NCI-H524 (cell line): Measurements from ENCODE around the gene CEP89.
"Not testable (repeated sequence)": the region's sequence is repeated elsewhere in the genome, so short reads cannot be mapped to it uniquely, and the experiment has no call there.

Source experiments
- DNase-seq, 2 experiments: peaks; one replicate each; lab custom pipeline; 2025; lab: John Stamatoyannopoulos, UW

The CEP89 gene

DNA sequence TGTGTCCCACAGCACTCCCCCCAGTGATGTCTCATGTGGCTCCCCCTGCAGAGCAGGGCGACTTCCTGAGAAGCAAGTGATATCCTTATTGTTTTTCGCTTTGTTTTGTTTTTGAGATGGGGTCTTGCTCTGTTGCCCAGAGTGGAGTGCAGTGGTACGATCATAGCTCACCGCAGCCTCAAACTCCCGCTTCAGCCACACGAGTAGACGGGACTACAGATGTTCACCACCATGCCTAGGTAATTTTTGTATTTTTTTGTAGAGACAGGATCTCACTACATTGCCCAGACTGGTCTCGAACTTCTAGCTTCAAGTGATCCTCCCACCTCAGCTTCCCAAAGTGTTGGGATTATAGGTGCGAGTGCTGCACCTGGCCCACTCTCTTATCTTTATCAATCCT is 5.0 kb downstream of the CEP89 start:
- no peak for DNase-seq

DNA sequence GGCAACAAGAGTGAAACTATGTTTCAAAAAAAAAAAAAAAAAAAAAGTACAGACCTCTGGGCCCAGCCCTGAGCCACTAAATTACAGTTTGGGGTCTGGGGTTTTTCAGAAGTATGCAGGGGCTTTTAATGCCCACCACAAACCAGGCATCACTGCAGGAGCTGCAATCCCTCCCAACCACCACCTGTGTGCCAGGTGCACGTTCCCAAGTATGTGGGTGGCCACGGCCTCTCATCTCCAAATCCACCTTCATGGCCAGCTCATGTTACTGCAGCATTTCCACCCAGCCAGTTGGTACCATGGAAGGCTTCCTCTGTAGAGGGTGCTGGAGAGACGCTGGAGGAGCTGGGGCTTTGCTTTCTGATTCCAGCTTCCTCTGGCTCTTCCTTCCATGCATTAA is 26.5 kb downstream of the CEP89 start:
- no peak for DNase-seq

DNA sequence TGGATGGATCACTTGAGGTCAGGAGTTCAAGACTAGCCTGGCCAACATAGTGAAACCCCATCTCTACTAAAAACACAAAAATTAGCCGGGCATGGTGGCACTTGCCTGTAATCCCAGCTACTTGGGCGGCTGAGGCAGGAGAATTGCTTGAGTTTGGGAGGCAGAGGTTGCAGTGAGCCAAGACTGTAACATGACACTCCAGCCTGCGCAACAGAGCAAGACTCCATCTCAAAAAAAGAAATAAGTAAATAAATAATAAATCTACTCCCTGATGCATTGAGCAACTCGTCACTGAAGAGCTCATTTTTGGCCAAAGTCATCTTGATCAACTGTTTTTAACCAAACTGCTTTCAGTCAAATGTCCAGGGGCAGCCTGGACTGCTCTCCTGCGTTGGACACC is 30.5 kb downstream of the CEP89 start:
- not testable (repeated sequence) for DNase-seq

DNA sequence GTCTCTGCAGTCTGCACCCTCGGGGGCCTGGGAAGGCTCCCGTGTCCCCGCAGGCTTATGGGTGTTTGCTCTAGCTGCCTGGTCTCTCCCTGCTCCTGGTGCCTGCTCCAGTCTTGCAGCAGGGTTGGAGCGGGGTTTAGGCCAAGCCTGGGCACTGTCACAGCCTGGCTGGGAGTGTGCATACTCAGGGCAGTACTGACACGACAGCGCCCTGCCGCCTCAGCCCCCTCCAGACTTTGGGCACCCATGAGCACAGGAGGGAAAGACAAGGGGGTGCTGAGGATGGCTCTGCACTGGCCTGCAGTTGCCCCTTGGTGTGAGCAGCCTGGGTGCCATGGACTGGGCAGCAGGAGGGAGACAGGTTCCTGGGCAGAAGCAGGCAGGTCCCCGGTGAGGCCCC is 35.7 kb downstream of the CEP89 start:
- DNase-seq = no peak

DNA sequence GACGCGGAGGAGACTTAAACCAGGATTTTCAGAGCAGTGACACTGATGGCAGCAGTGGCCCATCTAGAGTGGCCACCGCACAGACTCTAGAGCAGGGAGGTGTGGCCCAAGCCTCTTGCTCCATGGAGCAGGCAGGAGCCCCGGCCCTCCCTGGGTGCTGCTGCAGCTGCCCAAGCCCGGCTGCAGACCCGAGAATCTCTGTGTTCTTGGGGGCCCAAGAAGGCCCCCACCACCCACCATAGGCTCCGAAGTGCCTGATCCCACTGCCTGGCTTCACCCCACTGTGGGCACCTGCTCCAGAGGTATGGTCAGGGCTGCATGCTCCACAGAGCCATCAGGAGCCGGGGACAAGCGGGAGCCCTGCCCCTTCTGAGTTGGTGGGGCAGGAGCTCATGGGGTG is 36.1 kb downstream of the CEP89 start:
- no peak for DNase-seq

DNA sequence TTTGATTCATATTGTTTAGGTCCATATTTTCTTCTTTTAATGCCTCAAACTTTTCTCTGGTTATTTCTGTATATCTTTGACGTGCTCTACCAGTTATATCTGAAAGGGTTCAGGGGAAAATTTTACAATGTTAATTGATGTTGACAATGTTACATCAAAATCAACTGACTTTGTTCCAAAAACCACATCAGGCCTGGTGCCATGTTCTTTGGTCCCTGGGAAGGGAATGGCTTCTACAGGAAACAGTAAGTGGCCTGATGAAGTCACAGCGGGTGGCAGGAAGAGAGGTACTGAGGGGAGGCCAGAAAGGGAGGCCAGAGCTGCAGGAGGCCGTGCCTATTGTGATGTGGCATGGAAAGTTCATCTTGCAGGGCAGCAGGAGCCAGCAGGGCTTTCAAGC is 38.2 kb downstream of the CEP89 start:
- DNase-seq = no peak

DNA sequence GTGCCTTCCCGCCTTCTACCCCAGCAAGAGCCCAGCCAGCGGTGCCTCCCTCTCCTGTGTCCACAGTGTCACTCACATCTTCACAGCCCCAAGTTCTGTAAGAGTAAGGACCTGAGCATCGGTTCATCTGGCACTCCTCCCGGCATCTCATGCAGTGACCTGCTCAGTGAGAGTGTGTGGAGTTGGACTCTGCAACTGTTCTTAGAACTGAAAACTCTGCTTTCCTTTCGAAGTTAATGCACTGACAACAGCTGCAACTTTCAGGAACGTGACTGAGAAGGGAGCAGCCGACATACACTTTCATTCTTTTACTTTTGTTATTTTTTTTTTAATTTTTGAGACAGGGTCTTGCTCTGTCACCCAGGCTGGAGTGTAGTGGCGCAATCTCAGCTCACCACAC is 41.2 kb downstream of the CEP89 start:
- DNase-seq = no peak

DNA sequence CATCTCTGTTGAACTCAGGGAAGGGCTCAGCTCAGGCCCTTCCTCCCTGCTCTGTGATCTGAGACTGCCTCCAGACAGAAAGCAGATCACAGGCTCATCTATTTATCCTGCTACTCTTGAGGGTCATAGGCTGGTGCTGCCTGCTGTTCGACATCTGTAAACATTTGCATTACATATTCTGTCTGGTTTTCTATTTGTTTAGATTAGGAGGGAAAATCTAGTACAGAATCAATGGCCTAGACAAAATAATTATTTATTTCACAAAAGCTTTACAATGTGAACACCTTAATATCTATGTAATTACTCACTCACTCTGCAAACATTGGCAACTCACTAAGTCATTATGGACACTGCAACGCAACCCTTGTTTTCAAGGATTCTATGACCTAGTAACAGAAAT is 43.0 kb downstream of the CEP89 start:
- no peak for DNase-seq

DNA sequence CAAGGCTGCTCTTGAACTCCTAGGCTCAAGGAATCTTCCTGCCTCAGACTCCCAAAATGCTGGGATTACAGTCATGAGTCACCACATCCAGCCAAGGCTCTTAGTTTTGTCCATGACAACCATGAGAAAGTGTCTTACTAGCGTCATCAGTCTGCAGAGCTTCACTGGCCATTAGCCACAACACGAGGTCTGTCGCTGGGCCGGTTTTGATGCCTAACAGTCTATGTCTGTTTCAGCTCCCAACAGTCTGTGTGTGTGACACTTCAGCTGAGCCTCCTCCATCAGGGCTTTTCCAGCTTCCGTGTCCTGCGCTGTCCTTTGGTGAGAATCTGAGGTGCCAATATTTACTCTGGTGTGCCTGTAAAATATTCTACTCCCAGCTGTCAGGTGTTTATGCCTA is 47.6 kb downstream of the CEP89 start:
- no peak for DNase-seq

DNA sequence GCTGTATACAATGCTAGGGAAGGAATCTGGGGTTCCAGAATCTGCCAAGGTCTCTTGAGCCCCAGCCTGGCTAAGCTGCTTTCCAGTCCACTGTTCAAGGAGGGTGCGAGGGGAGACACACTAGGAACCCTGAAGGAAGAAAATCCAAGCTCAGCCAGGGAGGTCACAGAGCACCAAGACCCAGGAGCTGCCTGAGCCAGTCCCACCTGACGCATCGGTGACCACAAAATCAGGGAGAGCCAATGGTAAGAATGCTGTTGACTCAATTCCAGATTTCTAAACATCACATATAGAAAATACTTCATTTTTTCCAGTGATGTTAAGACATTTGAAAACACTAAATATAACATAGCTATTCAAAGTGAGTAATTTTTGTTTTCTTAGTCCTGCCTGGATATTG is 50.1 kb downstream of the CEP89 start:
- DNase-seq = no peak

DNA sequence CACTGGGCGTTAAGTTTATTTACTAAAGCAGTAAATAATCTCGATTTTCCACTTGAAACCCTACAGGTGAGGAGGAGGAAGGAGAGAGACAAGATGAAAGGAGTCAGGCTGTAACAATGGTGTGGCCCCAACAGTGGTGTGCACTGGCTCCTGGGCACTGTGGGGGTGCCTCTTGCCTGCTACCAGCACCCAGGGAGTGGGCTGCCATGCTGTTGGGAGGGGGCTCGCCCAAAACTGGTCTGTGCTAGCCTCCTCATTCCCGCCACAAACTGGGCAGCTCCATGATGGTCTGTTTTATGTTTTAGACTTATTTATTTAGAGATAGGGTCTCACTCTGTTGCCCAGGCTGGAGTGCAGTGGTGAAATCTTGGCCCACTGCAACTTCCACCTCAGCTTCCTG is 52.4 kb downstream of the CEP89 start:
- DNase-seq = no peak

DNA sequence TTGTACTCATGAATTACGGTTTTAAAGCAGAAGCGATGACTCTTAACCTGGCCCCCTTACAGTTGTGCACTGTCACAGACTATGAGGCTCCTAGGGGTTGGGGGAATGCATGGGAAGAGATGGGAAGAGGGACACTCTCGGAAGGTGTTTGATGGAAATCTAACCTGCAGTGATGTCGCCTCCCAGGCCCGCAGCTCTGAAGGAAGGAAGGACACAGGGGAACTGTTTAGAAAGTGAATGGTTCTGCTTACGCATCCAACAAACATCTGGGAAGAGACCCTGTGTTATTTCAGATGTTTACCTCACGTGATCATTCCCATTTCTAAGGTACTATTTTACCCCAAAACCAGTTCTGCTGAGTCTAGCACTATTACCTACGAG is 54.2 kb downstream of the CEP89 start:
- DNase-seq = no peak

DNA sequence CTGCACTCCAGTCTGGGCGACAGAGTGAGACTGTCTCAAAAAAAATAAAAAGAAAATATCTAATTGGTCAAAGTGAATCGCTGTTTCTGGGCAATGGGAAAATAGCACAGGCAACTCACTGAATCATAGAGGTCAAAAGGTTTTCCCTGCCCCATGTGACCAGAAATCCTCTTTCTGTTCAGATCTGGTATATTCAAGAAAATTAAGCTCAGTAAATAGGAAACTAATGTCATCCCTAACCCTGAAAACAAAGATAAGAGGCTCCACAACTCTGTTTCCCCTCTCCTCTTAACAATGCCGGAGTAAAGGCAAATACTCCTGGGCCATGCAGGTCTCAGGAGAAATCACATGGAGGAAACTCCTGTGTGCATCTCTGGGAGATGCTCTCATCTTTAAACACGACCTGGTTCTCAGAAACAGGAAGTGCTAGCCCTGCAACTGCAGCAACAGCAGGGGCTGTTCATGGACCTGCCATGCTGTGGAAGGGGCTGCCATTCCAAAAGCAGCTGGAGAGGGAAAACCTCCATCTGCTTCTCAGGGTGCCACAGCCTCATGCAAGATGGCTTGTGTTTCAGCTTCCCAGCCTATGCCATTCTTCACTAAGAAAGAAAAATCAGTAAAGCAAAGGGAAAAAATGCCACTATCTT is 54.7 kb downstream of the CEP89 start:
- no peak for DNase-seq

DNA sequence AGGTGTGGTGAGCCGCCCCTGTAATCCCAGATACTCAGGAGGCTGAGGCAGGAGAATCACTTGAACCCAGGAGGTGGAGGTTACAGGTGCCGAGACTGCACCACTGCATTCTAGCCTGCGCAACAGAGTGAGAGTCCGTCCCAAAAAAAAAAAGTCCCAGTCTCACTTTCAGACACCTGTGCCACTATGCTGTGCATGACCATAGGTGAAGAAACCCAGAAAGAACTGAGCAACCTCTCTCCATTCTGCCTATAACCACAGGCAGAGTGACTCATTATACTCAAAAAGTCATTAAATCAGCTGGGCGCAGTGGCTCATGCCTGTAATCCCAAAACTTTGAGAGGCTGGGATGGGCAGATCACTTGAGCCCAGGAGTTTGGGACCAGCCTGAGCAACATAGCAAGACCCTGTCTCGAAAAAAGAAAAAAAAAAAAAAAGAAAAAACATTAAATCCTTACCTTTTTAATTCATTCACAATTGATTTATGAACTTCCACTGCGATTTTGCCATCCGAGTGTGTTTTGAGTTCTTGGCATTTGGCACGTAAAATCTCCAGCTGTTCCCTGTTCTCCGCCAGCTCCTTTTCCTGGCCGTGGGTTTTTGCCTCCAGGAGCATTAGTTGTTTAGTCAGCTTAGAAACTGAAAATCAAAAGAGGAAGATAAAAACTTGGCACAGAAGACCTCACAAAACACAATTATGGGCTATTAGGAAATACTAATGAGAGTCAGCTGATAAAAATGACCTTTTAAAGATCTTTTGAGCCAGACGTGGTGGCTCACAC is 56.7 kb downstream of the CEP89 start:
- DNase-seq = no peak

DNA sequence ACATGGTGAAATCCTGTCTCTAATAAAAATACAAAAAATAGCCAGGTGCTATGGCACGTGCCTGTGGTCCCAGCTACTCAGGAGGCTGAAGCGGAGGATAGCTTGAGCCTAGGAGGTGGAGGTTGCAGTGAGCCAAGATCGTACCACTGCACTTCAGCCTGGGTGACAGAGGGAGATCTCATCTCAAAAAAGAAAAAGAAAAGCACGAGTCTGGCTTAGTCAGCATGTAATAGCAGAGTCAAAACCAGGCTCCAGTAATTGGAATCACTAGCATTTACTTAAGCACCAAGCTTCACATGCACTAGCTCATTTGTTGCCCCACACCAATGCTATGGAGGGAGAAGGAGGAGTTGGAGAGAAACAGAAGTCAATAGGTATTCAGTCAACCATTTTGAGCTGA is 60.3 kb downstream of the CEP89 start:
- DNase-seq = no peak

DNA sequence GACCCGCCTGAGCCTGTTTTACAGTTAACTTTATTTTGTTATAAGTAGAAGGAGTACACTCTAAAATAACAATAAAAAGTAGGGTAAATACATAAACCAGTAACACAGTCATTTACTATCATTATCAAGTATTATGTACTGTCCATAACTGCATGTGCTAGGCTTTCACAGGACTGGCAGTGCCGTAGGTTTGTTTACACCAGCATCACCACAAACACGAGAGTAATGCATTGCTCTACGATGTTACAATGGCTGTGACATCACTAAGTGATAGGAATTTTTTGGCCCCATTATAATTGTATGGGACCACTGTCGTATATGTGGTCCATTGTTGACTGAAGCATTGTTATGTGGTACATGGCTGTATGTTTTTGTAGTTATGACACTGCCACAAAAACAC is 60.9 kb downstream of the CEP89 start:
- no peak for DNase-seq

DNA sequence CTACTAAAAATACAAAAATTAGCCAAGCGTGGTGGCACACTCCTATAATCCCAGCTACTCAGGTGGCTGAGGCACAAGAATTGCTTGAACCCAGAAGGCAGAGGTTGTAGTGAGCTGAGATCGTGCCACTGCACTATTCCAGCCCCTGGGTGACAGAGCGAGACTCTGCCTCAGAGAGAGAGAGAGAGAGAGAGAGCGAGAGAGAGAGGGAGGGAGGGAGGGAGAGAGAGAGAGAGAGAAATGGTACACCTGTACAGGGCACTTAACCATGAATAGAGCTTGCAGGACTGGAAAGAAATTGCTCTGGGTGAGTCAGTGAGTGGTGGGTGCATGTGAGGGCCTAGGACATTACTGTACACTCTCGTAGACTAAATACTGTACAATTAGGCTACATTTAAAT is 61.7 kb downstream of the CEP89 start:
- DNase-seq = no peak

DNA sequence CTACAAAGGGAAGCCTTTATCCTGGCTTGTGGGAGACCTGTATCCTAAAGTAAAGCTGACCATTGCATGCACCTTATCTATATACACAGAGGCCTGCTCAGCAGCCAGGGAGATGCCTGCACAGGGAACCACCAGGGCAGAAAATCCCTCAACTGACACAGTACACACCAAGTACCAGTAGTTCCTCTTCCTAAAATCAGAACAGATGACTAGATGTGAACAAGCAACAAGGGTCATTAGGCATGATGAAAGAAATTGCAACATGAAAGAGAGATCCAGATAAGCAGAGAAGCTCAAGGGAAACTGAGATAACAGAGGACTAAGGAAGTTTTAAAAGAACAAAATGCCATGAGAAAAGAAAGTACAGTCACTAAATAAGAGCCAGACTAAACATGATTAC is 62.5 kb downstream of the CEP89 start:
- DNase-seq = no peak

DNA sequence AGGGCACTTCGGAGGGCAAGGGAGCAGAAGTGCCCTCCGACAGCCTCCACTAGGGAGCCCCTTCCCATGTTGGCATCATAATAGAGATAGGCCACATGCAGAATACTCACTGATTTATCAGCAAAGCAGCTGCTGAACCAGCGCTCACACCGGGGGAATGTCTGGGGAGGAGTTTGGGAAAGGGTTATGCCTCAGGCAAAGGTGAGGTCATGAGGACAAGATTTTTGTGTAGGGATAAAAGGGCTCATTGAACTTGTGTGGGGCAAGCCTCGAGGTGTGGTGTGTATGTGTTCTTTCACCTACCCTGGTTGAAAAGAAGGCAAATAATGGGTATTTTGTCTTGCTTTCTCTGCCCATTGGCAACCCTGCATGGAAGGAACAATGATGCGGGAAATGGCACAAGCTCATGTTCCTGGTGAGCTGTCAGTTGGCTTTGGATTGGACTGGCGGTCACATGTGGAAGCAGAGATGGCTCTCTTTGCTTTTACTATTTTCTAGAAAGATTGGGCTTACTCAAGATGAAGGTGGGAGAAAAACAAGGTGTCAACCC is 63.0 kb downstream of the CEP89 start:
- DNase-seq = no peak

DNA sequence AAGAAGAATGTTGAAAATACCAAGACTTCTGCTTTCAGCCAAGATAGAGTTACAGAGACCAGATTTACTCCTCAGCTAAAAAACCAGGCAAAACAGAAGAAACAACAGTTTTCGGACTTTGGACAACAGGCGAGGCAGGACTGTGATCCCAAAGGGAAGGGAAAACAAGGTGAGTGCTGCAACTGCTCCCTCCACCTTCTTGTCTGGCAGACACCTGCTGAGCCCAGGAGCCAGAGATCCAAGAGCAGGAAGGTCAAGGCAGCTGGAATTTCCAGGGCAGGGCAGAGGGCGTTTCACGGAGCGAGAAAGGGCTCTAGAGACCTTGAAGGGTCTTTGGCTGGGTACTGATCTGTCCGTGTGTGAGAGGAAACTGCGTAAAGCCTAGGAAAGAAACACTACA is 69.3 kb downstream of the CEP89 start:
- DNase-seq = no peak

DNA sequence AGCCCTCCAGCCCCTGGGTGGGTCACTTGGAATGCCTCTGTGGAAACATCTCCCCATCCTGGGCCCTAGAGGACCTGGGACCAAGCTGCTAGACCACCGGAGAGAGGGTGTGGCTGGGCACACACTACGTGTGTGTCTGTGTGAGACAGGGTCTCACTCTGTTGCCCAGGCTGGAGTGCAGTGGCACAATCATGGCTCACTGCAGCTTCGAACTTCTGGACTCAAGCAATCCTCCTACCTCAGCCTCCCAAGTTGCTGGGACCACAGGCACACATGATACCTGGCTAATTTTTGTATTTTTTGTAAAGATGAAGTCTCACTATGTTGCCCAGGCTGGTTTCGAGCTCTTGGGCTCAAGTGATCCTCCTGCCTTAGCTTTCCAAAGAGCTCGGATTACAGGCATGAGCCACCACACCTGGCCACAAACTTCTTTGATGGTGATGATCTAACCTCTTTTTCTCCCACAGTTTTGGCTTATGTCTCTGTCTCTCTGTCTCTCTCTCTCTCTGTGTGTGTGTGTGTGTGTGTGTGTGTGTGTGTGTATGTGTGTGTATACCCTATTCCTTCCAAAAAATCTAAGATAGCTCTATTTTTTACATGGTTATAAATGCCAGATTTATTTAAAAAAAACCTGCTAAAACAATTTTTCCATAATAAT is 70.1 kb downstream of the CEP89 start:
- no peak for DNase-seq

DNA sequence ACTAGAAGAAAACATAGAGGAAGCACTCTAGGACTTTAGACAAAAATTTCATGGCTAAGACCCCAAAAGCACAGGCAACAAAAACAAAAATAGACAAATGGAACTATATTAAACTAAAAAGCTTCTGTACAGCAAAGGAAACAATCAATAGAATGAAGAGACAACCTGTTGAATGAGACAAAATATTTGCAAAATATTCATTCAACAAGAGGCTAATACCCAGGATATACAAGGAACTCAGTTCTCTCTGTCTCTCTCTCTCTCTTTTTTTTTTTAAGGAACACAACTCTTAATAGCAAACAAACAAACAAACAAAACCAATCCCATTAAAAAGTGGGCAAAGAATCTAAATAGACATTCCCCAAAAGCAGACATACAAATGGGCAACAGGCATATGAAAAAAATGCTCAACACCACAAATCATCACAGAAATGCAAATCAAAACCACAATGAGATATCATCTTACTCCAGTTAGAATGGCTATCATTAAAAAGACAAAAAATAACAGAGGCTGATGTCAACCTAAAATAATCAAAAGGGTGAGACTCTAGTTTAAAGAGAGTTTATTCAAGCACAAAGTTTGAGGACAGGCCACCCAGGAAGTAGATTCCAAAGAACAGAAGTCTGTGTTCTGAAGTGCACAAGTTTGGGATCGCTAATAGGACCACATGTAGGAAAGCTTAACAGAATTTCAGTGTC is 75.1 kb downstream of the CEP89 start:
- no peak for DNase-seq

DNA sequence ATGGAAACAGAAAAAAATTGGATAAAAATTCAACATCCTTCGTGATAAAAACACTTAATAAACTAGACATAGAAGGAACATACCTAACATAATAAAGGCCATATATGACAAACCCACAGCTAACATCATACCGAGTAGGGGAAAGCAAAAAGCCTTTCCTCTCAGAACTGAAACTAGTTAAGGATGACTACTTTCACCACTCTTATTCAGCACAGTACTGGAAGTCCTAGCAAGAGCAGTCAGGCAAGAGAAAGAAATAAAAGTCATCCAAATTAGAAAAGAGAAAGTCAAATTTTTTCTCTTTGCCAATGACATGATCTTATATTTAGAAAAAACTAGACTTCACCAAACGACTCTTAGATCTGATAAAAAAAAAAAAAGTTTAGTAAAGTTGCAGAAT is 76.4 kb downstream of the CEP89 start:
- no peak for DNase-seq
